MCF 10A (cell line): ENCODE results near the gene PMVK. TPM values are rescaled to one million over a fixed set of nuclear protein-coding genes. Genes with fewer than 3 reads are reported as not detected.
A peak's percentile ranks its signal among the peaks of the same experiment; 100 is the strongest.

Source experiments
- Bru-seq: library from RNA; stranded (reverse); fragments of 400-500 nt; gene quantifications from one replicate; lab custom pipeline; 2021; lab: Mats Ljungman, UMichigan
- BruChase-seq, 2 experiments: library from RNA; stranded (reverse); fragments of 400-500 nt; gene quantifications; one replicate each; lab custom pipeline; 2021; lab: Mats Ljungman, UMichigan
- BruUV-seq: library from RNA; stranded (reverse); fragments of 400-500 nt; replicated peaks from 2 replicates; lab custom pipeline; 2021; lab: Mats Ljungman, UMichigan
- CTCF ChIA-PET: fragments of 300-600 bp; sonication (Branson Sonifier 250); formaldehyde crosslinking; extraction: SDS; loops from one replicate; lab custom pipeline; 2021; ENCODE audit warnings: antibody characterized with exemption, inconsistent platforms; lab: Yijun Ruan, JAX
- POLR2A ChIA-PET: fragments of 300-600, 350-650 bp; sonication (Branson Sonifier 250); formaldehyde crosslinking; extraction: SDS; loops from one replicate; lab custom pipeline; 2020; ENCODE audit warnings: antibody characterized with exemption, inconsistent platforms; lab: Yijun Ruan, JAX
- DNase-seq: peaks from one replicate; pipeline ENCODE4 v3.0.0-alpha.2; 2018; ENCODE audit not compliant: unreplicated experiment
- H3K27ac Mint-ChIP-seq: one replicate; pipeline ENCODE4 v1.8.0; 2022; ENCODE audit warnings: mild to moderate bottlenecking, low read depth, mixed read lengths; ENCODE audit not compliant: unreplicated experiment
- H3K27me3 Mint-ChIP-seq: one replicate; pipeline ENCODE4 v1.8.0; 2022; ENCODE audit warnings: mixed read lengths; ENCODE audit not compliant: insufficient read depth, unreplicated experiment
- H3K36me3 Mint-ChIP-seq: one replicate; pipeline ENCODE4 v1.8.0; 2022; ENCODE audit warnings: mild to moderate bottlenecking, moderate library complexity, mixed read lengths; ENCODE audit not compliant: insufficient read depth, unreplicated experiment
- H3K4me1 Mint-ChIP-seq: one replicate; pipeline ENCODE4 v1.8.0; 2022; ENCODE audit warnings: mixed read lengths; ENCODE audit not compliant: insufficient read depth, unreplicated experiment
- H3K4me3 Mint-ChIP-seq: one replicate; pipeline ENCODE4 v1.8.0; 2022; ENCODE audit warnings: mild to moderate bottlenecking, moderate library complexity, mixed read lengths; ENCODE audit not compliant: unreplicated experiment
- H3K9me3 Mint-ChIP-seq: one replicate; pipeline ENCODE4 v1.8.0; 2022; ENCODE audit warnings: mixed read lengths; ENCODE audit not compliant: unreplicated experiment
- intact Hi-C: fragments of 100-400 bp; cut with micrococcal nuclease; formaldehyde crosslinking; loops from 2 replicates; pipeline ENCODE4 v1.14.1; 2022
- long read RNA-seq: library from polyadenylated mRNA; stranded (forward); transcript quantifications from one replicate; pipeline ENCODE4 v2.0.0, GENCODE V29; 2022
- total RNA-seq: library from RNA; stranded (reverse); gene quantifications from 2 replicates; pipeline ENCODE4 v1.2.3, GENCODE V29; 2022
- TF ChIP-seq, protein P1 (sequence below): fragments of 200-600 bp; IDR thresholded peaks from one replicate; pipeline ENCODE4 v1.8.0; 2022; ENCODE audit warnings: antibody characterized with exemption, mild to moderate bottlenecking; ENCODE audit not compliant: unreplicated experiment

The PMVK gene
- total RNA-seq (57.7 and 68.9 TPM in 2 replicates), Bru-seq, nascent RNA (percentile 63 among the genes with signal in this experiment), BruChase-seq, experiment 1, labeled RNA remaining after a 6-hour chase (percentile 73 among the genes with signal in this experiment), BruChase-seq, experiment 2, labeled RNA remaining after a 2-hour chase (percentile 64 among the genes with signal in this experiment)
- long read RNA-seq, transcript PMVK-201 (5 exons, 1,280 nt), result major isoform, 141 of 163 reads
- long read RNA-seq, partial matches to known transcripts, result 16 of 163 reads
- long read RNA-seq, other reads (novel, unspliced or antisense), result 6 of 163 reads

DNA sequence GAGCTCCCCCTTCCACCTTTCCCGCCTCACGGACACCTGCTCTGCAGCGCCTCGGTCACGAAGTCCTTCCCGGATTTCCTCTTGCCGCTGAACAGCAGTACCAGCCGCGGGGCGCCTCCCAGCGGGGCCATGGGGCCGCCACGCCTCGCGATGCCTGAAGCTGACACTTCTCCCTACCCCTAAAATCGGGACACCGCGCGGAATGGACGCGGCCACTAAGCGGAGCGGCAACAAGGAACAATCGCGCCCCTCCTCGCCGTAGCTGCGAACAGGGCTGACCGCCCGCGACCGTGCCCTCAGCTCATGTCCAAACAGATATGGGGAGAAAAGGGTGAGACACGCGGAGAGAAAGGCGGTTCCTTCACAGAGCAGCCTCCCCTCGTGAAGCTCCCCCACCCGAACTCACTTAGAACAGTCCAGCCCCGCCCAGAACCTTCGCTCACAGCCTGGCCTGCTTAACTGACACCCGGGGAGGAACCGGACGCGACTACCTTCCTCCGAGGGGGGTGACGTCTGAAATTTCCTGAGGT lies at the start of gene PMVK:
Gene PMVK, minus strand, starts transcription at position 165 of the 530 bp plus-strand sequence. Its CDS starts 34 bp downstream, at position 131.
- BruUV-seq, result TSS peak; percentile 69
- H3K36me3 Mint-ChIP-seq, result peaks cover 6% of the 10 kb centered on the region
- TF ChIP-seq, protein P1, sequence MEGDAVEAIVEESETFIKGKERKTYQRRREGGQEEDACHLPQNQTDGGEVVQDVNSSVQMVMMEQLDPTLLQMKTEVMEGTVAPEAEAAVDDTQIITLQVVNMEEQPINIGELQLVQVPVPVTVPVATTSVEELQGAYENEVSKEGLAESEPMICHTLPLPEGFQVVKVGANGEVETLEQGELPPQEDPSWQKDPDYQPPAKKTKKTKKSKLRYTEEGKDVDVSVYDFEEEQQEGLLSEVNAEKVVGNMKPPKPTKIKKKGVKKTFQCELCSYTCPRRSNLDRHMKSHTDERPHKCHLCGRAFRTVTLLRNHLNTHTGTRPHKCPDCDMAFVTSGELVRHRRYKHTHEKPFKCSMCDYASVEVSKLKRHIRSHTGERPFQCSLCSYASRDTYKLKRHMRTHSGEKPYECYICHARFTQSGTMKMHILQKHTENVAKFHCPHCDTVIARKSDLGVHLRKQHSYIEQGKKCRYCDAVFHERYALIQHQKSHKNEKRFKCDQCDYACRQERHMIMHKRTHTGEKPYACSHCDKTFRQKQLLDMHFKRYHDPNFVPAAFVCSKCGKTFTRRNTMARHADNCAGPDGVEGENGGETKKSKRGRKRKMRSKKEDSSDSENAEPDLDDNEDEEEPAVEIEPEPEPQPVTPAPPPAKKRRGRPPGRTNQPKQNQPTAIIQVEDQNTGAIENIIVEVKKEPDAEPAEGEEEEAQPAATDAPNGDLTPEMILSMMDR, result peak; percentile 26
- intact Hi-C loops, result loop anchor here (1.0 to 2.0 kb wide), 2 partner anchors 377 to 458 kb away; no protein-coding TSS in a partner anchor
- CTCF ChIA-PET, result interaction anchor here (0.6 to 5.7 kb wide), 32 partner anchors 9 to 667 kb away, joined by 3 to 45 read pairs (median 4); partner anchors contain the start of genes FLAD1, PBXIP1 and SHC1
- H3K27me3 Mint-ChIP-seq, result no peaks in the 10 kb centered on the region
- DNase-seq, result peak; percentile 99
- peaks cover 49% of the 10 kb centered on the region for H3K4me1 Mint-ChIP-seq
- H3K27ac Mint-ChIP-seq, result peak within 1 kb of the TSS; percentile 100
- H3K9me3 Mint-ChIP-seq, result no peaks in the 10 kb centered on the region
- POLR2A ChIA-PET, result interaction anchor here (0.6 to 6.3 kb wide), 55 partner anchors 9 to 1276 kb away, joined by 3 to 146 read pairs (median 5); partner anchors contain the start of genes ADAM15, CHRNB2, CKS1B and EFNA1
- peak within 1 kb of the TSS; percentile 90 for H3K4me3 Mint-ChIP-seq

DNA sequence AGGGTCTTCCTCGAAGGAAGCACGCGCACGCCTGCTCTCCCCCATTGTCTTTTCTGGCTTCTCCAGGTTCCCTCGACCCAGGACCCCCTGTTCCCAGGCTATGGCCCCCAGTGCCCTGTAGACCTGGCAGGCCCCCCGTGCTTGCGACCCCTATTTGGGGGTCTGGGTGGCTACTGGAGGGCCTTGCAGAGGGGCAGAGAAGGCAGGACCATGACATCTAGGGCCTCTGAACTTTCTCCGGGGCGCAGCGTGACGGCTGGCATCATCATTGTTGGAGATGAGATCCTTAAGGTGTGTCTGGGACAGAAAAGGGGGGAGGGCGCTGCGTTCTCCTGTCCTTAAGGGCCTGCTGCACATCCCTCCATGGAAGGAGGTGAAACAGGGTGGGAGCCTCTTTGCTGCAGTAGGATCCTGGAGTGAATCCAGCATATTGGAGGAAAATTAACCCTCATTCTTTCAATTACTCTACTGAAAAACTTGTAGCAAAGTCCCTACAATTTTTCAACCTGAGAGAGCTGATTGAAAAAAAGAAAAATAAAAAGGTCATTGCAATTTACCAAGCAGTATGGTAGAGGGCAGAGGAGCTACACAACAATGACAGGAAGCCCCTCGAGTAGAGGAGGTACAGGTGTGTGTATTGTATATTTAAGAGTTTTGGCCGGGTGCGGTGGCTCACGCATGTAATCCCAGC lies 47.4 kb upstream of the PMVK start:
- POLR2A ChIA-PET, result interaction anchor here (0.5 to 41.1 kb wide), 35 partner anchors 5 to 894 kb away, joined by 3 to 1917 read pairs (median 4); partner anchors contain the start of genes ADAM15, CKS1B, EFNA3 and FLAD1
- intact Hi-C loops, result loop anchor here (1.0 to 2.0 kb wide), 2 partner anchors 13 to 33 kb away; partner anchors contain the start of gene SHC1

DNA sequence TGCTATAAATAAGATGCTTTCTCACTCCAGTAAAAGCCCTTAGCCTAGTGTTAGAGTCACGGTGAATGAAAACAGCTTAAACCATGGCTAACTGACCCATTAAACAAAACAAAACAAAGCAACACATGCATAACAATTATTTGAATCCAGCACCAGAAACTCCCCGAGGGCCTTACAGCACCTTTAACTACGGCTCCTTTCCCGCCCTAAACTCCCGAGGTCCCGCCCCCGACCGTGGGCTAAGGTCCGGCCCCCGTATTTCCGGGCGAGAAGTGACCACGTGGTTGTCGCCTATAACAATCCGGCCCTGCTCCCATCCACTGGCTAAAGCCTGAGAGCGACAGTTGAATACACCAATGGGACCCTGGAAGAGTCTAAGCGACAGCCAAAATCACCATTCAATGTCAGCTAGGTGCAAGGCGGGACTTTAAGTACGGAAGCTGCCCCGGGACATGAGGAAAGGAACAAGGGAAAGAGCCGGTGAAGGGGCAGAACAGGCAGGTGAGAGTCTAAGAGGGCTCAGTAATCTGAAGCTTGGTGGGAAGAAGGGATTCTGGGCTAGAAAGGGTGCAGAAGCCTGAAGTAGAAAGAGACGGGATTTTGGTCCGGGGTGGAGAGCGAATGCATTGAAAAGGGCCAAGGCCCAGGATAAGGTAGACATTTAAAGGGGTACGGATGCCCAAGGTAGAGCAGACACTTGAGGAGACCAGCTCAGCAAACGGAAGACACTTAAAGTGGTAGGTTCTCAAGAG lies 46.6 kb upstream of the PMVK start, which contains the start of gene FLAD1:
Gene FLAD1, plus strand, starts transcription at position 448 of the 752 bp plus-strand sequence. CDS start 351 bp downstream, outside the sequence.
- no TSS peak for BruUV-seq
- TF ChIP-seq, protein P1, result no peak
- CTCF ChIA-PET, result interaction anchor here (0.6 to 7.3 kb wide), 21 partner anchors 10 to 578 kb away, joined by 3 to 118 read pairs (median 5); partner anchors contain the start of genes CKS1B, LENEP, PBXIP1 and PMVK
- no peak within 1 kb of the TSS for H3K27ac Mint-ChIP-seq
- intact Hi-C loops, result loop anchor here (1.0 kb wide), 1 partner anchor 34 kb away; no protein-coding TSS in a partner anchor
- no peaks in the 10 kb centered on the region for H3K9me3 Mint-ChIP-seq
- POLR2A ChIA-PET, result interaction anchor here (0.5 to 41.1 kb wide), 33 partner anchors 6 to 893 kb away, joined by 3 to 1917 read pairs (median 4); partner anchors contain the start of genes CKS1B, EFNA3, FLAD1 and LENEP
- H3K36me3 Mint-ChIP-seq, result peaks cover 60% of the 10 kb centered on the region
- H3K4me3 Mint-ChIP-seq, result no peak within 1 kb of the TSS
- no peaks in the 10 kb centered on the region for H3K27me3 Mint-ChIP-seq
- peaks cover 6% of the 10 kb centered on the region for H3K4me1 Mint-ChIP-seq
- peak; percentile 100 for DNase-seq

More for the DNA sequence above, 47.4 kb upstream of the PMVK start:
- Mint-ChIP-seq H3K36me3 (peaks cover 64% of the 10 kb centered on the region), H3K9me3 (no peaks in the 10 kb centered on the region), H3K4me1 (peaks cover 8% of the 10 kb centered on the region), H3K4me3 (no peak overlapping the region), H3K27ac (no peak overlapping the region), H3K27me3 (no peaks in the 10 kb centered on the region)
- DNase-seq, result peak; percentile 47
- BruUV-seq, result no TSS peak
- TF ChIP-seq, protein P1, result no peak
- CTCF ChIA-PET, result interaction anchor here (0.7 to 7.3 kb wide), 24 partner anchors 10 to 798 kb away, joined by 3 to 118 read pairs (median 4); partner anchors contain the start of genes LENEP, PBXIP1, PMVK and PYGO2
